ENCODE results near the gene COX8A. TPM values are rescaled to one million over a fixed set of nuclear protein-coding genes. Genes with fewer than 3 reads are reported as not detected.
A peak's percentile ranks its signal among the peaks of the same experiment; 100 is the strongest.

COX8A gene
- total and polyA plus RNA-seq, 5 experiments from 2014 or later: 94.9 to 428 (median 319) TPM

DNA sequence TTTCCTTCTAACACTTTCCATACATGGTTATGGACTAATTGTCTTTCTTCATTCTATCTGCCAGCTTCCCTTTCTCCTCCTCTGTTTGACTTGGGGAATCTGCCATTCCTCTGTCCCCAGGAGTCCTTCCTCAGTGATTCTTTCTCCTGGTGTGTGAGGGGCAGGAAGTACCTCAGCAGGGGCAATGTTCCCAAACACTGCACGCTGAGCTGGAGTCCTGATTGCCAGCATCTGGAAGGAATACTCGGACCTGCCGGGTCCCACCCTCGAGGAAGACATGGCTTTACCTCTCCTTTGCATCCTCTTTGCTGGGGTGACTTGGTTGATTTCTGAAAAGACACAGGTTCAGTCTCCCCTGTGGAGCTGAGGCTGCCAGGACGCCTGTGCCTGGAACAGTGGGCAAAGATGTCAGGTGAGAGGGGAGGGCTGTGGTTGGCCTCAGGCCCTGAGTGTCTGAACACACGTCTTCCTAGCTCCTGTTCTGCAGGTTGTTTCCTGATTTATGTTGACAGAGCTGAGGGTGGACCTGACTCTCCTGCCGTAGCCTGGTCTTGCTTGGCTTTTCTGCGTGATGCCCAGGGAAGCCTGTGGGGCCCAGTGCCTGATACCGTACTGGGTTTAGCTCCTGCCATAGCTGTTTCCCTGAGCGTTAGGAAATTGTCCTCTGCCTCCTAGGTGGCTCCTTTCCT lies 4.3 kb downstream of the COX8A start:
- Mint-ChIP-seq H3K36me3 (peaks cover 0 to 9% (median 3%) of the 10 kb centered on the region in 3 donors), H3K27me3 (no peaks in the 10 kb centered on the region), H3K4me3 (peak overlapping the region in 5 of 10 donors; percentile 29 to 71 (median 33)), H3K4me1 (peaks cover 14 to 39% (median 29%) of the 10 kb centered on the region in 4 donors), H3K9me3 (no peaks in the 10 kb centered on the region), H3K27ac (peak overlapping the region in 8 of 10 donors; percentile 39 to 82 (median 68))
- POLR2A ChIA-PET: interaction anchor here (0.5 to 0.6 kb wide), 2 partner anchors 1206 to 1564 kb away, joined by 3 to 8 read pairs; no protein-coding TSS in a partner anchor
- ATAC-seq: no peak
- no peak for DNase-seq

DNA sequence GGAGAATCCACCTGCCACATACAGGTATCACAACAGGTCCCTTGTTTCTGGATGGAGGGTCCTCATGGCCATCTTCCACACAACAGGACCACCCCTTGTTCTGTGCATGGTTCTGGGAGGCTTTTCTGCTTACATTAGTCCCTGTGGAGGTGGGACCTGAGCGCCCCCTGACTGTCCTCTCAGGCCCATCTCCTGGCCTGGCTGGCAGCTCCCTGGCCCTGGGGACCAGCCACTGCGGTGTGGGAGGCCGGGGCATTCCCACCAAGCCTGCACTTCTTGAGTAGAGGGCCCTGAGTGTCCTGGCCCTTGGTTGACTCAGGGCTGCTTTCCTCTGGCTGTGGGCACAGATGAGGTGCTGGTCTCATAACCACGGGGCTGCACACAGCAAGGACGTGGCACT lies 5.0 kb downstream of the COX8A start:
- ATAC-seq (no peak), DNase-seq (no peak)
- peak overlapping the region in 1 of 10 donors; percentile 27 for H3K27ac Mint-ChIP-seq
- no peaks in the 10 kb centered on the region for H3K9me3 Mint-ChIP-seq
- H3K27me3 Mint-ChIP-seq: no peaks in the 10 kb centered on the region
- peaks cover 0 to 9% (median 2%) of the 10 kb centered on the region in 3 donors for H3K36me3 Mint-ChIP-seq
- H3K4me1 Mint-ChIP-seq: peaks cover 13 to 32% (median 26%) of the 10 kb centered on the region in 4 donors
- POLR2A ChIA-PET: interaction anchor here (0.6 kb wide), 1 partner anchor 1563 kb away, joined by 8 read pairs; no protein-coding TSS in a partner anchor
- no peak overlapping the region for H3K4me3 Mint-ChIP-seq

DNA sequence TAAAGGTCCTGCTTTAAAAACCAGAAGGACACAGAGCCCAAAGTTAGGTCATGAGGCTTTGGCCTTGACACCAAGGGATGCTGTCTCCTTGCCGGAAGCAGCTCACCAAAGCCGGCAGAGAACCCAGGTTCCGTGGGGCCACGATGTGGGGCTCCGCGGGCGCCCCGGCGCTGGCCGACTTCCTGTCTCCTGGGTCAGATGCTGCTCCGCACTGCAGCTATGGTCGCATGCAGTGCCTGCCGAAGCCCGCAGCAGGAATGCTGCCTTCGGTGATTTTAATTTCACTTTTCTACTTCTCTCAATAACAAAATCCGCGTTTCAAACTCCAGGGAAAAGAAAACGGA lies 11.4 kb downstream of the COX8A start:
- peaks cover 0 to 28% (median 0%) of the 10 kb centered on the region in 3 donors for H3K36me3 Mint-ChIP-seq
- DNase-seq (peak; percentile 50 to 83 (median 66)), ATAC-seq (peak; percentile 89 to 91)
- peak overlapping the region; percentile 94 to 99 (median 99) for H3K27ac Mint-ChIP-seq
- H3K4me1 Mint-ChIP-seq: peaks cover 19 to 44% (median 35%) of the 10 kb centered on the region in 4 donors
- POLR2A ChIA-PET: interaction anchor here (0.5 to 2.2 kb wide), 13 partner anchors 9 to 1434 kb away, joined by 3 to 15 read pairs (median 6); partner anchors contain the start of genes COX8A, MARK2, PRDX5 and RCOR2
- no peaks in the 10 kb centered on the region for H3K27me3 Mint-ChIP-seq
- no peaks in the 10 kb centered on the region for H3K9me3 Mint-ChIP-seq
- H3K4me3 Mint-ChIP-seq: peak overlapping the region; percentile 95 to 99 (median 98)

DNA sequence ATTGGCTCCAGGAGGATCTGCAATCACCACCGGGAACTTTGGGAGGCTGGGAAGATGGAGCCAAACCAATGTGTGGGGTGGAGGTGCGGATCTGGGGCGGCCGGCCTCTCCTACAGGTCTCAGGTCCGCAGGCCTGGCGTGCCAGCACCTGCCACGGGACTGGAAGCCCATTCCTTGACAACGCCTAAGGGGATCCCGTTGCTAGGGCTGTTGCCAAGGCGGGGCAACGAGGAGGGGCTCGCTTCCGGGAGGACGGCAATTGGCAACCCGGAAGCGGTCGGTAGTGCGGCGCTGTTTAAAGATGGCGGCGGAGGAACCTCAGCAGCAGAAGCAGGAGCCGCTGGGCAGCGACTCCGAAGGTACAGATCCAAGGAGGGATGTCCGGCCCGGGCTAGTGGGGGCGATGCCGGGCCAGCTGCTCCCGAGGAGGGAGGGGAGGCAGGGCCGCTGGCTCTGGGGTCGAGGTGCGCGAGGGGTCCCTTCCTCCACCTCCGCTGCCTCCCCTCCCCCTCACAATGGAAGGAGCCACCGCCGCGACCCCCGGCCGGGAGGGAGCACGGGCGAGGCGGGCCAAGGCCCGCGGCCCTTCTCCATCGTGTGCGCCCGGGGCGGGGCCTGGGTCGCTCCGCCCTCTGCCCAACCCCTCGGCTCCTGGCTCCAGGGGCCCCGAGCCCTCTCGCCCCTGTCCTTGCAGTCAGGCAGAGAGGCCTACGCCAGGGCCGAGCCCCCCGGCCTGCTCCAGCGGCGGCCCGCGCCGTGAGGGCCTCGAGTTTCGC lies 11.9 kb downstream of the COX8A start, which contains the start of gene OTUB1:
OTUB1 (plus strand) TSS at position 283 of the 776 bp plus-strand sequence; CDS start at position 302, 19 bp downstream.
- peaks cover 19 to 41% (median 34%) of the 10 kb centered on the region in 4 donors for H3K4me1 Mint-ChIP-seq
- H3K27me3 Mint-ChIP-seq: no peaks in the 10 kb centered on the region
- H3K9me3 Mint-ChIP-seq: no peaks in the 10 kb centered on the region
- POLR2A ChIA-PET: interaction anchor here (0.6 to 2.2 kb wide), 12 partner anchors 10 to 1434 kb away, joined by 3 to 15 read pairs (median 5); partner anchors contain the start of genes COX8A, PRDX5, RCOR2 and STIP1
- peaks cover 0 to 33% (median 0%) of the 10 kb centered on the region in 3 donors for H3K36me3 Mint-ChIP-seq
- ATAC-seq (peak; percentile 86 to 92), DNase-seq (peak; percentile 75 to 93 (median 84))
- peak within 1 kb of the TSS; percentile 94 to 99 (median 99) for H3K27ac Mint-ChIP-seq
- peak within 1 kb of the TSS; percentile 95 to 99 (median 98) for H3K4me3 Mint-ChIP-seq

DNA sequence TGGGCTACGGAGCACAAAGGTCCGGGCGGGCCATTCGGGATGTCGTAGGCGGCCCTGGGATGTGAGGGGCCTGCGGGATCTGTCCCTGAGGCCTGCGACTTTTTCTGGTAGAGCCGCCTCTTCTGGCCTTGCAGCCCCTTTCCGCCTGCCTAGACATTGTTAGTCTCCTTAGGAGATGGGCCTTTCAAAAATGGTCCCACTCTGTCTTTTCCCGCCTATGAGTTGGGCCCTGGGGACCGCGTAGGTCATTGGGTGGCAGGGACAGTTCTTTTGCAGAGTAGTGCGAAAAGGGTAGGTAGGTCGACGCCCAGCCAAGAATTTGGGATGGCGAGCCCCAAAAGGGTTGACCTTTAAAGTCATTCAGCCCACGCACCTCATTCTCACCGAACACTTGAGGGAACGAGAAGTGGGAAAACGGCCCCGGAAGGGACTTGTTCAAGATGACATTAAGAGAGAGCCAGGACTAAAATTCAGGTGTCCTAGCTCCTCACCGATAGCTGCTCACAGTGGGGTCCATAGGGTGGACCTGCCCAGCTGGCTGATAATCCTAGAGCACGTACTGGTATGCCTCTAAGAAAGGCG lies 12.6 kb downstream of the COX8A start:
- Mint-ChIP-seq H3K36me3 (peaks cover 0 to 40% (median 2%) of the 10 kb centered on the region in 3 donors), H3K4me1 (peaks cover 21 to 44% (median 36%) of the 10 kb centered on the region in 4 donors), H3K4me3 (peak overlapping the region; percentile 45 to 99 (median 72)), H3K9me3 (no peaks in the 10 kb centered on the region), H3K27ac (peak overlapping the region in 9 of 10 donors; percentile 32 to 83 (median 66)), H3K27me3 (no peaks in the 10 kb centered on the region)
- POLR2A ChIA-PET: interaction anchor here (0.6 to 2.2 kb wide), 7 partner anchors 11 to 1435 kb away, joined by 3 to 15 read pairs (median 4); partner anchors contain the start of genes COX8A and STIP1
- DNase-seq (no peak), ATAC-seq (no peak)

DNA sequence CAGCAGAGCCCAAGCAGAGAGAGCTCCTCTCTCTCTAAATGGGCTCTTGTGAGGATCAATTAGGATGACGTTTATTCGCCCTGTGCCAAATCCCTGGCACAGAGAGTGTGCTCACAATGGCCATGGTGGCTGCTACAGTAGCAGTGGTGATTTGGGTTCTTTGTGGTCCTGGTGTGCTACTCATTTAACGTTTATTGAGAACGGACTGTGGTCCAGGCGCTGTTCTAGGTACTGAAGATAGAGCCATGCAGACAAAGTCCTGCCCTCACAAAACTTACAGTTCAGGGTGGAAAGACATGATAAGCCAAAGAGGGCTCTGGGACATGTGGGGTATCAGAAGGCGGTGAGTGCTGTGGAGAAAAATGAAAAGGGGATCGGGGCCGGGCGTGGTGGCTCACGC lies 17.1 kb downstream of the COX8A start:
- Mint-ChIP-seq H3K4me1 (peaks cover 17 to 47% (median 30%) of the 10 kb centered on the region in 4 donors), H3K27ac (peak overlapping the region in 1 of 10 donors; percentile 60), H3K4me3 (peak overlapping the region in 1 of 10 donors; percentile 29), H3K9me3 (no peaks in the 10 kb centered on the region), H3K27me3 (no peaks in the 10 kb centered on the region), H3K36me3 (peaks cover 0 to 79% (median 5%) of the 10 kb centered on the region in 3 donors)
- POLR2A ChIA-PET: interaction anchor here (0.5 kb wide), 1 partner anchor 100 kb away, joined by 3 read pairs; no protein-coding TSS in a partner anchor
- no peak for DNase-seq
- ATAC-seq: no peak

DNA sequence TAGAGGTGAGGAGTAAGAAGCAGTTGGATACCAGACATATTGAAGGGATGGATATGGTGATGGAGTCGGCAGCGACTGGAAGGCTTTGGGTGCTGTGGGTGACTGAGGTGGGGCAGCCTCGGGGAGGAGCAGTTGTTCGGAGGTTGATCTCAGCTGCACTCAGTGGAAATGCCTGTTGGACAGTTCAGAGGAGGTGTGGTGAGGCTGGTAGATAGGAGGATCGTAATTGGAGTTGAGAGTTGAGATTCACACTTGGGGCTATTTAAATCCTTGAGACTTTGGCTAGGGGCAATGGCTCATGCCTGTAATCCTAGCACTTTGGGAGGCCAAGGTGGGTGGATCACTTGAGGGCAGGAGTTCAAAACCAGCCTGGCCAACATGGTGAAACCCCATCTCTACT lies 18.7 kb downstream of the COX8A start:
- Mint-ChIP-seq H3K27me3 (no peaks in the 10 kb centered on the region), H3K4me1 (peaks cover 17 to 44% (median 30%) of the 10 kb centered on the region in 4 donors), H3K4me3 (no peak overlapping the region), H3K9me3 (no peaks in the 10 kb centered on the region), H3K27ac (peak overlapping the region in 6 of 10 donors; percentile 5 to 72 (median 44)), H3K36me3 (peaks cover 0 to 92% (median 10%) of the 10 kb centered on the region in 3 donors)
- POLR2A ChIA-PET: no interaction called here
- DNase-seq (no peak), ATAC-seq (no peak)

DNA sequence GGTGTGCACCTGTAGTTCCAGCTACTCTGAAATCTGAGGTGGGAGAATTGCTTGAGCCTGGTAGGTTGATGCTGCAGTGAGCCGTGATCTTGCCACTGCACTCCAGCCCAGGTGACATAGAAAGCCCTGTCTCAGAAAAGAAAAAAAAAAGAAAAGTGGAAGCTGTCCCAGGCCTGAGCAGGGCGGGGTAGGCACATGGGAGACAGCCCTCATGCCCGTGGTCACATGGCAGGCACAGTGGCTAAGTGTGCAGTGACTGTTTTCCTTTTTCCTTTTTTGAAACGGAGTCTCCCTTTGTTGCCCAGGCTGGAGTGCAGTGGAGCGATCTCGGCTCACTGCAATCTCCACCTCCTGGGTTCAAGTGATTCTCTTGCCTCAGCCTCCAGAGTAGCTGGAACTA lies 19.6 kb downstream of the COX8A start:
- Mint-ChIP-seq H3K27ac (peak overlapping the region in 1 of 10 donors; percentile 41), H3K27me3 (no peaks in the 10 kb centered on the region), H3K4me1 (peaks cover 15 to 41% (median 28%) of the 10 kb centered on the region in 4 donors), H3K9me3 (no peaks in the 10 kb centered on the region), H3K36me3 (peaks cover 0 to 87% (median 14%) of the 10 kb centered on the region in 3 donors), H3K4me3 (no peak overlapping the region)
- POLR2A ChIA-PET: no interaction called here
- ATAC-seq: no peak
- no peak for DNase-seq

DNA sequence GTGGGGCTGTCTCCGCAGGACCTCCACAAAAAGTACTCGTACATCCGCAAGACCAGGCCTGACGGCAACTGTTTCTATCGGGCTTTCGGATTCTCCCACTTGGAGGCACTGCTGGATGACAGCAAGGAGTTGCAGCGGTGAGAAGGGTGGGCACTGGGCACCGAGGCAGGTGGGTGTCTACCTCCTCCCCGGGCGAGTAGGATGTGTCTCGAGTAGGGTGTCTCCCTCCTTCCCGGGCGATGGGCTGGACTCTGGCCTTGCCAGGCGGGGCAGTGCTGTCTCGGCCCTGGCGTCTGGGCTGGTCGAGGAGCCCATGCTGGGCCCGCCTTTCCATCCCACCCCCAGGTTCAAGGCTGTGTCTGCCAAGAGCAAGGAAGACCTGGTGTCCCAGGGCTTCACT lies 22.1 kb downstream of the COX8A start:
- Mint-ChIP-seq H3K4me1 (peaks cover 13 to 38% (median 24%) of the 10 kb centered on the region in 4 donors), H3K27me3 (peaks cover 0 to 1% (median 0%) of the 10 kb centered on the region in 5 donors), H3K9me3 (no peaks in the 10 kb centered on the region), H3K4me3 (no peak overlapping the region), H3K27ac (peak overlapping the region in 2 of 10 donors; percentile 48 to 49), H3K36me3 (peaks cover 0 to 65% (median 14%) of the 10 kb centered on the region in 3 donors)
- DNase-seq (no peak), ATAC-seq (no peak)
- POLR2A ChIA-PET: no interaction called here

DNA sequence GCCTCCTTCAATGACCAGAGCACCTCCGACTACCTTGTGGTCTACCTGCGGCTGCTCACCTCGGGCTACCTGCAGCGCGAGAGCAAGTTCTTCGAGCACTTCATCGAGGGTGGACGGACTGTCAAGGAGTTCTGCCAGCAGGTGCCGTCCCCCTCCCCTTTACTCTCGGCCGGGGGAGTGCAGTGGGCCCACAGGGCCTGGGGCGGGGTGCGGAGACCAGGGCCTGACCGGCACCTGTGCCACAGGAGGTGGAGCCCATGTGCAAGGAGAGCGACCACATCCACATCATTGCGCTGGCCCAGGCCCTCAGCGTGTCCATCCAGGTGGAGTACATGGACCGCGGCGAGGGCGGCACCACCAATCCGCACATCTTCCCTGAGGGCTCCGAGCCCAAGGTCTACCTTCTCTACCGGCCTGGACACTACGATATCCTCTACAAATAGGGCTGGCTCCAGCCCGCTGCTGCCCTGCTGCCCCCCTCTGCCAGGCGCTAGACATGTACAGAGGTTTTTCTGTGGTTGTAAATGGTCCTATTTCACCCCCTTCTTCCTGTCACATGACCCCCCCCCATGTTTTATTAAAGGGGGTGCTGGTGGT lies 22.8 kb downstream of the COX8A start:
- Mint-ChIP-seq H3K4me1 (peaks cover 14 to 40% (median 25%) of the 10 kb centered on the region in 4 donors), H3K27ac (peak overlapping the region in 1 of 10 donors; percentile 71), H3K36me3 (peaks cover 0 to 58% (median 12%) of the 10 kb centered on the region in 3 donors), H3K9me3 (no peaks in the 10 kb centered on the region), H3K27me3 (peaks cover 0 to 4% (median 0%) of the 10 kb centered on the region in 5 donors), H3K4me3 (no peak overlapping the region)
- DNase-seq (no peak), ATAC-seq (no peak)
- POLR2A ChIA-PET: interaction anchor here (0.6 to 1.7 kb wide), 2 partner anchors 10 to 234 kb away, joined by 4 to 9 read pairs; partner anchors contain the start of gene OTUB1

DNA sequence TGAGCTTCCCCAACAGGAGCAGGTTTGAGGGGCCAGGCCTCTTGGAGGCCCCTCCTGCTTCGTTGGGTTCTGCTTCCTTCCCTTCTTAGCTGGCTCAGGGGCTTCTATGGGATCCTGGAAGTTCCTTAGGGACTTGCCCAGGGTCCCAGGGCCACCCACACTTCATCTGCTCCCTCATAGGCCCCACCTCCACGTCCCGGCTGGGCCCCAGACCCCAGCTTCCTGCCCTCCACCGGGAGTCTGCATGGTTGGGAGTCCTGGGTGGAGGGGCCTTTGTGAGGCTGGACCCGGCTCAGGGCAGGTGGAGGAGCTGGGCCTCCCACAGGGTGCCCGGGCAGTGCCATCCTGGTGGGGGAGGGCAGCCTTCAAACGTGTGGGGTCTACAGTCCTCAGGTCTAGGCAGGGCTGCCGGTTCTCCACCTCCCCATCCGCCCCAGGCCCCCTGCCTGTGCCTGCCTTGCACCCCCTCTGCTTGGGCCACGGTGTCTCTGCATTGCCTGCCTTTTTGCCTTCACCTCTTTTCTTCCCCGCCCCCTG lies 23.4 kb downstream of the COX8A start:
- ATAC-seq (no peak), DNase-seq (no peak)
- Mint-ChIP-seq H3K27me3 (peaks cover 0 to 4% (median 0%) of the 10 kb centered on the region in 5 donors), H3K4me1 (peaks cover 14 to 39% (median 25%) of the 10 kb centered on the region in 4 donors), H3K36me3 (peaks cover 0 to 52% (median 12%) of the 10 kb centered on the region in 3 donors), H3K4me3 (peak overlapping the region in 5 of 10 donors; percentile 6 to 66 (median 14)), H3K27ac (peak overlapping the region in 2 of 10 donors; percentile 40 to 71), H3K9me3 (no peaks in the 10 kb centered on the region)
- POLR2A ChIA-PET: interaction anchor here (0.6 to 1.7 kb wide), 3 partner anchors 11 to 234 kb away, joined by 4 to 9 read pairs (median 5); partner anchors contain the start of gene OTUB1
